SU-DHL-6 (cell line): Measurements from ENCODE around the gene RNF14.

ENCODE experiments used
- H2AFZ ChIP-seq: fragments of 200-600 bp; sonication (generic); 2 replicates; pipeline ENCODE4 v1.6.1; 2014; ENCODE audit warnings: low read depth, mild to moderate bottlenecking, moderate library complexity, mixed read lengths, antibody characterized with exemption, low read length; ENCODE audit not compliant: severe bottlenecking
- H3F3A ChIP-seq: fragments of 200-600 bp; shearing (Covaris generic); 2 replicates; pipeline ENCODE4 v1.6.0; 2016; ENCODE audit warnings: antibody characterized with exemption, mild to moderate bottlenecking; ENCODE audit not compliant: insufficient read depth
- H3K27ac ChIP-seq: fragments of 200-600 bp; sonication (generic); 2 replicates; pipeline ENCODE4 v1.5.1; 2016; ENCODE audit warnings: low read depth, mild to moderate bottlenecking, low read length, moderate library complexity, mixed read lengths
- H3K27me3 ChIP-seq: fragments of 200-600 bp; sonication (generic), shearing (Covaris generic); 2 replicates; pipeline ENCODE4 v1.6.0; 2014; ENCODE audit warnings: mild to moderate bottlenecking, low read length
- H3K36me3 ChIP-seq: fragments of 200-600 bp; sonication (generic); 2 replicates; pipeline ENCODE4 v1.6.1; 2014; ENCODE audit warnings: mild to moderate bottlenecking, low read length, mixed read lengths
- H3K4me2 ChIP-seq: fragments of 300-600, 200-600 bp; shearing (Covaris generic), sonication (generic); 2 replicates; pipeline ENCODE4 v1.6.0; 2014; ENCODE audit warnings: low read length, low read depth, mild to moderate bottlenecking; ENCODE audit not compliant: poor library complexity, severe bottlenecking
- H3K4me3 ChIP-seq: fragments of 200-600 bp; sonication (generic); 2 replicates; pipeline ENCODE4 v1.5.1; 2014; ENCODE audit warnings: antibody characterized with exemption, low read length, mild to moderate bottlenecking, mixed read lengths; ENCODE audit not compliant: insufficient read depth, poor library complexity, severe bottlenecking
- H3K79me2 ChIP-seq: fragments of 200-600 bp; sonication (generic); 2 replicates; pipeline ENCODE4 v1.6.1; 2014; ENCODE audit warnings: mild to moderate bottlenecking, low read length, moderate library complexity; ENCODE audit not compliant: insufficient read depth
- H3K9ac ChIP-seq: fragments of 200-600 bp; sonication (generic); 2 replicates; pipeline ENCODE4 v1.7.0; 2014; ENCODE audit warnings: mild to moderate bottlenecking, low read length
- H3K9me2 ChIP-seq: fragments of 200-600 bp; sonication (generic); replicated peaks from 2 replicates; pipeline ENCODE4 v1.6.1; 2014; ENCODE audit warnings: low read length; ENCODE audit not compliant: insufficient read depth
- H3K9me3 ChIP-seq: fragments of 200-600 bp; sonication (generic); 2 replicates; pipeline ENCODE4 v1.6.1; 2014; ENCODE audit warnings: low read length, mixed read lengths; ENCODE audit not compliant: insufficient read depth
- H4K20me1 ChIP-seq: fragments of 200-600 bp; sonication (generic); 2 replicates; pipeline ENCODE4 v1.6.1; 2014; ENCODE audit warnings: low read depth, mild to moderate bottlenecking, antibody characterized with exemption, low read length, moderate library complexity, mixed read lengths
- CTCF ChIP-seq: fragments of 200-600 bp; sonication (generic); IDR thresholded peaks from one replicate; pipeline ENCODE4 v1.5.1; 2017; ENCODE audit warnings: antibody characterized with exemption, mild to moderate bottlenecking, low read length, moderate library complexity; ENCODE audit not compliant: insufficient read depth, poor library complexity, severe bottlenecking
- EZH2phosphoT487 ChIP-seq: fragments of 200-600 bp; sonication (generic), shearing (Covaris generic); conservative IDR thresholded peaks from 2 replicates; pipeline ENCODE4 v1.6.1; 2018; ENCODE audit warnings: mild to moderate bottlenecking, antibody characterized with exemption, low read length, moderate library complexity, mixed read lengths

RNF14 gene

GRCh38 chr5:142000173-142000572, 31.3 kb downstream of the RNF14 start:
- Histone ChIP-seq H3K9ac (no peak overlapping the region), H3K27me3 (no peaks in the 10 kb centered on the region), H3K4me2 (no peak overlapping the region), H2AFZ (no peak overlapping the region), H3K4me3 (no peak overlapping the region), H3K27ac (no peak overlapping the region), H3F3A (no peaks in the 10 kb centered on the region; the same call in 1 of the 2 replicates), H3K9me2 (no peaks in the 10 kb centered on the region), H3K9me3 (no peaks in the 10 kb centered on the region), H4K20me1 (no peaks in the 10 kb centered on the region), H3K79me2 (no peaks in the 10 kb centered on the region), H3K36me3 (no peaks in the 10 kb centered on the region)
- TF ChIP-seq EZH2phosphoT487 (no peak), CTCF (no peak)

- Histone ChIP-seq H3F3A (no peaks in the 10 kb centered on the region; the same call in 1 of the 2 replicates), H4K20me1 (no peaks in the 10 kb centered on the region), H2AFZ (no peak overlapping the region), H3K27ac (no peak overlapping the region), H3K9me2 (no peaks in the 10 kb centered on the region), H3K4me3 (no peak overlapping the region), H3K9ac (no peak overlapping the region), H3K27me3 (no peaks in the 10 kb centered on the region), H3K36me3 (no peaks in the 10 kb centered on the region), H3K79me2 (no peaks in the 10 kb centered on the region), H3K9me3 (no peaks in the 10 kb centered on the region), H3K4me2 (no peak overlapping the region)
- TF ChIP-seq EZH2phosphoT487 (no peak), CTCF (no peak)
Observed at GRCh38 chr5:142000704-142001484, 32.0 kb downstream of the RNF14 start.

GRCh38 chr5:142003266-142003800, 34.4 kb downstream of the RNF14 start:
- no peak overlapping the region for H3K9ac ChIP-seq
- no peak for TF ChIP-seq CTCF
- no peak for TF ChIP-seq EZH2phosphoT487
- H3K27me3 ChIP-seq = no peaks in the 10 kb centered on the region
- no peak overlapping the region for H3K27ac ChIP-seq
- H3K9me3 ChIP-seq = no peaks in the 10 kb centered on the region
- H3K9me2 ChIP-seq = no peaks in the 10 kb centered on the region
- no peaks in the 10 kb centered on the region for H4K20me1 ChIP-seq
- H3K36me3 ChIP-seq = no peaks in the 10 kb centered on the region
- H2AFZ ChIP-seq = no peak overlapping the region
- H3F3A ChIP-seq = no peaks in the 10 kb centered on the region; the same call in 1 of the 2 replicates
- no peak overlapping the region for H3K4me3 ChIP-seq
- no peaks in the 10 kb centered on the region for H3K79me2 ChIP-seq
- no peak overlapping the region for H3K4me2 ChIP-seq
